Nephron (organoid): ENCODE measurements around the gene SLC7A8.

Source experiments
- H3K27ac Mint-ChIP-seq, 3 experiments: 2 replicates each; pipeline ENCODE4 v1.8.0; 2020; ENCODE audit warnings: mixed read lengths in 3 of 3, mild to moderate bottlenecking in 2 of 3, moderate library complexity in 1 of 3
- H3K27me3 Mint-ChIP-seq: 2 replicates; pipeline ENCODE4 v1.8.0; 2021; ENCODE audit warnings: low read depth, mild to moderate bottlenecking, moderate library complexity, mixed read lengths
- H3K36me3 Mint-ChIP-seq: 2 replicates; pipeline ENCODE4 v1.8.0; 2020; ENCODE audit warnings: low read depth, mixed read lengths
- H3K4me1 Mint-ChIP-seq: 2 replicates; pipeline ENCODE4 v1.8.0; 2020; ENCODE audit warnings: mixed read lengths
- H3K4me3 Mint-ChIP-seq, 3 experiments: 2 replicates each; pipeline ENCODE4 v1.8.0; 2020; ENCODE audit warnings: mild to moderate bottlenecking in 3 of 3, mixed read lengths in 3 of 3, moderate library complexity in 2 of 3
- H3K9me3 Mint-ChIP-seq: 2 replicates; pipeline ENCODE4 v1.8.0; 2020; ENCODE audit warnings: mixed read lengths
- TF ChIP-seq, protein P1 (sequence below), 3 experiments: fragments of 200-600 bp; sonication (generic); IDR thresholded peaks; one replicate each; pipeline ENCODE4 v1.5.0; 2021; ENCODE audit warnings: antibody characterized with exemption in 3 of 3; ENCODE audit not compliant: unreplicated experiment in 3 of 3

Gene SLC7A8

DNA sequence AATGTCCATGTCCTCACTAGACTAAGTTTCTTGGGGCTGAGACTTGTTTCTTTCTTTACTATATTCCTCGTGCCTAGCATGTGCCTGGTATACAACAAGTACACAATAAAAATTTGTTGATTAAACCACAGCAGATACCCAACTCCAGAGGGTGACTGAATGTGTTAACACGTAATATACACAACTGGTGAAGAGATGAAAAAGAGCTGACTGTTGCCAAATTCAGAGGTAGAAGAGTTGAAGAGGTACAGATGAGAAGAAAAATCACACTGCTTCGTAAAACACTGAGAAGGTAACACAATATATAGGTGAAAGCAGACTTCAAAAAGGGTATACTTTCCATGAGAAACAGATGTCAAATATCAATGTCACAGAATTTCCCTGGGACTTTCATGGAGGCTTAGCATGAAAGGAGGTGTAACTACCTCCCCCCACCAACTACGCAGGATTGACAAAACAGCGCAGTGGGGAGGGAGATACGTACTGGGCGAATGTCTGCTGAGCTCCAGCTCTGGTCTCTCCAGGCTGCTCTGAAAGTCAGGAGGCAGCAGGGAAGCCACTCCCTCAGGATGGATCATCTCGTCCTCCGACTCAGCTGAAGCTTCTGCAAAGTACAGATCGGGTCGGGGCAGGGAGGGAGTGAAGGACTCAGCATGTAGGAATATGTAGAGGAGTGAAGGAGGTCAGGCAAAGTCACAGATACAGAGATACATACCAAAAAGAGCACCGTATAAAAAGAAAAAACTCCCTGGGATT is 93.8 kb downstream of the SLC7A8 start:
- Mint-ChIP-seq H3K27me3 (no peaks in the 10 kb centered on the region), H3K4me1 (peaks cover 5% of the 10 kb centered on the region), H3K36me3 (peaks cover 58% of the 10 kb centered on the region), H3K4me3 (peak overlapping the region in 1 of 3 experiments; percentile 12), H3K9me3 (no peaks in the 10 kb centered on the region), H3K27ac (peak overlapping the region in 1 of 3 experiments; percentile 81)
- TF ChIP-seq, protein P1, sequence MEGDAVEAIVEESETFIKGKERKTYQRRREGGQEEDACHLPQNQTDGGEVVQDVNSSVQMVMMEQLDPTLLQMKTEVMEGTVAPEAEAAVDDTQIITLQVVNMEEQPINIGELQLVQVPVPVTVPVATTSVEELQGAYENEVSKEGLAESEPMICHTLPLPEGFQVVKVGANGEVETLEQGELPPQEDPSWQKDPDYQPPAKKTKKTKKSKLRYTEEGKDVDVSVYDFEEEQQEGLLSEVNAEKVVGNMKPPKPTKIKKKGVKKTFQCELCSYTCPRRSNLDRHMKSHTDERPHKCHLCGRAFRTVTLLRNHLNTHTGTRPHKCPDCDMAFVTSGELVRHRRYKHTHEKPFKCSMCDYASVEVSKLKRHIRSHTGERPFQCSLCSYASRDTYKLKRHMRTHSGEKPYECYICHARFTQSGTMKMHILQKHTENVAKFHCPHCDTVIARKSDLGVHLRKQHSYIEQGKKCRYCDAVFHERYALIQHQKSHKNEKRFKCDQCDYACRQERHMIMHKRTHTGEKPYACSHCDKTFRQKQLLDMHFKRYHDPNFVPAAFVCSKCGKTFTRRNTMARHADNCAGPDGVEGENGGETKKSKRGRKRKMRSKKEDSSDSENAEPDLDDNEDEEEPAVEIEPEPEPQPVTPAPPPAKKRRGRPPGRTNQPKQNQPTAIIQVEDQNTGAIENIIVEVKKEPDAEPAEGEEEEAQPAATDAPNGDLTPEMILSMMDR (IDR thresholded peaks at IDR 0.05; ENCODE audit: unreplicated experiment in 3 of 3): no peak

DNA sequence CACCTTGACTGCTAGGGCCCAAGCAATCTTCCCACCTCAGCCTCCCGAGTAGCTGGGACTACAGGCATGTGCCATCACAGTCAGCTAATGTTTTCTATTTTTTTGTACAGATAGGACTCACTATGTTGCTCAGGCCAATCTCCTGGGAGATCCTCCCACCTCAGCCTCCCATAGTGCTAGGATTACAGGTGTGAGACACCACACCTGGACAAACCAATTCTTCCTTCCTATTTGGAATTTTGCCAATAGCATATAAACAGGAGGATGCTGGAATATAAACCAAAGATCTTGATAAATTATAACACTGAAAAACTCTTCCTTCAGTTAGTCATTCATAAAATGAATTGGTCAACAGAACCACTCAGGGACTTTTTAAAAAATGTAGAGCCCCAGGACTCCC is 96.9 kb downstream of the SLC7A8 start:
- Mint-ChIP-seq H3K4me1 (no peaks in the 10 kb centered on the region), H3K27ac (no peak overlapping the region), H3K4me3 (no peak overlapping the region), H3K36me3 (peaks cover 57% of the 10 kb centered on the region), H3K9me3 (no peaks in the 10 kb centered on the region), H3K27me3 (no peaks in the 10 kb centered on the region)
- TF ChIP-seq, protein P1 (IDR thresholded peaks at IDR 0.05; ENCODE audit: unreplicated experiment in 3 of 3): no peak

DNA sequence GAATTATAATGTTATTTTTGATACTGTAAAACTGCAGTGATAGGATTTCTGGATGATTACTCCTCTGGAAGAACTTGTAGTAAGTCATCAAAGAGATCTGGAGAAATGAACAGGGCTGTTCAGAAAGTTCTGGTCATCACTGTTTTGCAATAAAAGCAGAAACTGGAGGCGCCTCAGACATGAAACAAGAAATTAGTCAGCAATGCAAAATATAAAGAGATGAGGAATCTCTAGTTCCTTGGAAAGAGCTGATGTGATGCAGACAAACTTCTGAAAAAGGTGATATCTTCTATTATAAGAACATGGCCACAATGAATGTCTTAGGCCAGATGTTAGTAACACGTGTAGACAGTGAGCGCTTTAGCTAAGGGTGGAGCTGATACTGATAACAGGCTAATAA is 98.0 kb downstream of the SLC7A8 start:
- H3K9me3 Mint-ChIP-seq: no peaks in the 10 kb centered on the region
- TF ChIP-seq, protein P1 (IDR thresholded peaks at IDR 0.05; ENCODE audit: unreplicated experiment in 3 of 3): no peak
- H3K4me3 Mint-ChIP-seq: no peak overlapping the region
- H3K36me3 Mint-ChIP-seq: peaks cover 65% of the 10 kb centered on the region
- H3K27ac Mint-ChIP-seq: no peak overlapping the region
- H3K4me1 Mint-ChIP-seq: no peaks in the 10 kb centered on the region
- no peaks in the 10 kb centered on the region for H3K27me3 Mint-ChIP-seq

DNA sequence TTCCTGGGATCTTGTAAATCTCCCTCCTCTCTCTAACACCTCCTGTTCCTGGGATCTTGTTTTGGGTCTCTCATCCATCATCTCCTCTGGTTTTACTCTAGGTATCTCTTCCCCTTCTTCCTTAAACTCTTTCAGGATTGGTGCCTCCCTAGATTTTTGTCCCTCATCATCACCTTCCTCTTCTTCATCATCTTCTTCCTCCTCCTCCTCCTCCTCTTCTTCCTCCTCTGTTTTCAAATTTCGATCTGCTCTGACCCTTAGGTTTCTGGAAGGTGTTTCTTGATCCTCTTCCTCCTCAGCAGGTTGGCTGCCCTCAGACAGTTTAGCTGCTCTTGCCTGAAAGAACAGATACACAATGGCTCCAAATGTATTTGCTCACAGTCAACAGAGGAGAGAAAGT is 103.0 kb downstream of the SLC7A8 start:
- Mint-ChIP-seq H3K4me3 (no peak overlapping the region), H3K9me3 (no peaks in the 10 kb centered on the region), H3K27me3 (no peaks in the 10 kb centered on the region), H3K4me1 (no peaks in the 10 kb centered on the region), H3K36me3 (peaks cover 69% of the 10 kb centered on the region), H3K27ac (no peak overlapping the region)
- TF ChIP-seq, protein P1 (IDR thresholded peaks at IDR 0.05; ENCODE audit: unreplicated experiment in 3 of 3): no peak

DNA sequence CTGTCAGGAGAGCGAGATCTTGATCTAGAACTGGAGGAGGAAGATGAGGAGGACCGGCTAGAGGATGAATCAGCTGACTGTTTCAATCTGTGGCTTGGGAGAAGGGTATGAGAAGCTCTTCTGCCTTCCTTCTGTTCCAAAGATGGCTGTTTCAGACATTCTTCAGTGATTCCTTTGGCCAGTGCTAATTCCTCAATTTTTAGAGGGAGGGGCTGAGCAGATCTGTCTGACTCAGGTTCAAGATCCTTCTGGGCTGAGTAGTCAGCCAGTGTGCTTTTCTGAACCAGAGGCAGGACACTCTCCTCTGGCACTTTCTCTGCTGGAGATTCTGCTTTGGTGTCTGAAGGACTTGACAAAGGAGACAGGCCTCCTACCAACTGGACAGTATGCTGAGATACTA is 103.7 kb downstream of the SLC7A8 start:
- no peak overlapping the region for H3K4me3 Mint-ChIP-seq
- TF ChIP-seq, protein P1 (IDR thresholded peaks at IDR 0.05; ENCODE audit: unreplicated experiment in 3 of 3): no peak
- no peaks in the 10 kb centered on the region for H3K4me1 Mint-ChIP-seq
- H3K27me3 Mint-ChIP-seq: no peaks in the 10 kb centered on the region
- H3K27ac Mint-ChIP-seq: no peak overlapping the region
- peaks cover 71% of the 10 kb centered on the region for H3K36me3 Mint-ChIP-seq
- H3K9me3 Mint-ChIP-seq: no peaks in the 10 kb centered on the region

DNA sequence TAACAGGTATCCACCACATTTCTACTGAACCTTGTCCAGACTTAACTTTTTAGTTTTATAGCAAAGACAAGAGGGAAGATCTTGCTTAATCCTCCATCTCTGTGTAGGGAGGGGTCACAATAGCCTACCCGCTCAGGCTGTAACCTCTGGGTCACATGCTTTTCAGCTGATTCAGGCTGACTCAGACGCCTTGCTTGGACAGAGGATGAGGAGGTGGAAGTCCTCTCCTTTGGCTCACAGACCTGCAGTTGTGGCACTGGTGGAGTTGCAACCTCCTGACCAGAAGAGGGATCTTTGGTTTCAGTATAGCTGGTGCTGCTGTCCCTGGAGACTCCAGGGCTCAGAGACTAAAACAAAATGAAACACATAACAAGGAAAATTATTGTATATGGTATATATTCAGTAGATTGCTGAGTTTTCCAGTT is 104.8 kb downstream of the SLC7A8 start:
- no peak overlapping the region for H3K27ac Mint-ChIP-seq

More for the DNA sequence above, 104.8 kb downstream of the SLC7A8 start:
- H3K27me3 Mint-ChIP-seq: no peaks in the 10 kb centered on the region
- H3K36me3 Mint-ChIP-seq: peaks cover 70% of the 10 kb centered on the region
- TF ChIP-seq, protein P1 (IDR thresholded peaks at IDR 0.05; ENCODE audit: unreplicated experiment in 3 of 3): no peak
- H3K4me1 Mint-ChIP-seq: no peaks in the 10 kb centered on the region
- H3K4me3 Mint-ChIP-seq: no peak overlapping the region
- no peaks in the 10 kb centered on the region for H3K9me3 Mint-ChIP-seq
